A172 (cell line): ENCODE results near the gene USB1. TPM values are rescaled to one million over a fixed set of nuclear protein-coding genes. Genes with fewer than 3 reads are reported as not detected.

Experiments used
- DNase-seq: peaks from one replicate; pipeline ENCODE4 v3.0.0-alpha.2; 2015; ENCODE audit warnings: low spot score
- total RNA-seq: library from RNA; depleted of rRNA; stranded (reverse); fragments of >200 nt; shearing (Covaris generic); gene quantifications from 2 replicates; pipeline ENCODE4 v1.2.3, GENCODE V29; 2014

Gene USB1
- total RNA-seq, 1 experiment from 2014 or later: 20.6 TPM

DNA sequence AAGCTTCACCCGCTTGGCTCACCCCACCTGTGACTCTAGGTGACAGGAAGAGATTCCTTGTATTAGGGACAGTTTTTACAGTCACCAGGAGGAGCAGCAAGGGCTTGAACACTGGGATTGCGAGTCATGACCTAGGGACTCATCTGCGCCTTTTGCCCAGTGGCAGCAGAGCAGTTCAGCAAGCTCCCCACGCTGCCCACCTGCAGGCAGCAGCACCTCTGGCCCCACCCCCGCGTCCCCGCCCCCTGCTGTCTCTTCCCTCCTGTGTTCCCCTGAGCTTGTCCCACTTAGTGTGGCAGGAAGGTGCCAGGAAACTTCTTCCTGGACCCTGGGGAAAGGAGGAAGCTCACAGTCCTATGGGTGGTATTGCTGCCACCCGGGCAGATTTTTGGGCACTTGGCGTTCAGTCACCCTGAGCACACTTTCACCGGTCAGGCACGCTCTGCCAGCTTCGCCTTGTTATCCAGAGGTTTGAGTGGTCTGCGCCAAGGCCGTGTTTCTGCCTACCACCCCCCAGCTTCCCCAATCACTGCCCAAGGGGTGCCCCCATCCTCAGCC, 33.0 kb downstream of the USB1 start:
- DNase-seq: no peak

DNA sequence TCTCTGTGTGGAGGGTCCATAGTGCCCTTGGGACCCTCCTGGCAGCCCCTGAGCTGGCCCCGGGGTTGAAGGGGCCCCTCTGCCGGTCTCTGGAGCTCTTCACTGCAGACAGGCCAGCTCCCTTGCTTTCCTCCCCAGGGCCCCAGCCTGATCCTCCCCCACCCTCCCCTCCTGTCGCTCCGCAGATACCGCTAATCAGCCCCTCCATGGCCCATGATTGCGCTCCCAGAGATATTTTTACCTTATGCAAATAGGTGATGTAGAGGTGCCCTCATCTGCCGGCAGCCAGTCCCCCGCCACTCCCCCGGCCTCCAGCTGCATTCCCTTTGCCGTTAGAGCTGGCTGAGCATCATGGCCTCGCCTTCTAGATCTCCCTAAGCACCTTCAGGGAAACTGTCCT, 33.6 kb downstream of the USB1 start:
- DNase-seq: no peak

DNA sequence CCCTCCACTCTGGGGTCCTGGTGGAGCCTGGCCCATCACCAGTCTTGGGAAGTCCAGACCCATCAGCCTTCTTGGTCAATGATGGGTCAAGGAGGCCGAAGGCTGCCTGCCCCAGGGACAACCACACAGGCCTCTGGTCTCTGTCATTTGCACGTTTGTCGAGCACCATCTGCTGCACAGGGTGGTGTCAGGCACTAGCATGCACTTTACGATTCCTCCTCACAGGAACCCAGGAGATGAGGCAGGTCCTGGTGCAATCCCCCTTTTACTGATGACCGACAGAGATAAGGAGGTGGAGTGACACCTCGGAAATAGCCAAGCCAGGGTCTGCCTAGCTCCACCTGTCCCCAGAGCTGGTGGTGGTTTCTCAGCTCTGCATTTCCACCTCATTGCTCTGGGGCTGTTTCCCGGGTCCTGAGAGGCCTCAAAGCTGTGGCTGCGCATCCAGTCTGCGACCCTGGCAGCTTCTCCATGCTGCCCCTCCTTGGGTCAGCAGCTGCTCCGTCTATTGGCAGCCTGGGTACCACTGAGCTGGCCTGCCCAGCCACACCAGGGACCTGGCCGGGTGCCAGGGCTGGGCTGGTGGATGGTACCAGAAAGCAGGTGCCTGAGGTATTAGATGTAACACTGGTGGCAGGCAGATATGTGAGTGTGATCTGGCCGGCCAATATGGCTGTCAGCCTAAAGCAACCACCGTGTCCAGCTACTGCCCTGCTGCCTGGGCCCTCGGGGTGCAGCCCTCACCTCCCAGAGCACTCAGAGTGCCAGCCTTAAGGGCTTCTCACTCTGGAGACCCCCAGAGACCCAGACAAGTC, 34.4 kb downstream of the USB1 start:
- no peak for DNase-seq

DNA sequence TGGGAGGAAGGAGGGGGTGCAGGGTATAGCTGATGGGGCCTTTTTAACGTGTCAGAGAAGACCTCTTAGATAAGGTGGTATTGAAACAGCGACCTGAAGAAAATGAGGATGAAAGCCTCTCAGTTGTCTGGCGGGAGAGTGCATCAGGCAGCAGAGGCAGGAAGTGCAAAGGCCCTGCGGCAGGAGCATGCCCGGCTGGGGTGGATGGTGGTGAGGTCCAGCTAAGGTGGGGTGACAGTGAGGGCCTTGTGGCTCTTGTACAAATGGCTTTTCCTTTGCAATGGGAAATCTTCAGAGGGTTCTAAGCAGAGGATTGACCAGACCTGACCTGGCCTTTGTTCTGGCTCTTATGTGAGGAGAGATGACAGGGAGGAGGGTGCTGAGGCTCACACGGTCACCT, 35.7 kb downstream of the USB1 start:
- DNase-seq: no peak

GRCh38 chr16:58037365-58038057, 36.3 kb downstream of the USB1 start:
- DNase-seq: no peak

DNA sequence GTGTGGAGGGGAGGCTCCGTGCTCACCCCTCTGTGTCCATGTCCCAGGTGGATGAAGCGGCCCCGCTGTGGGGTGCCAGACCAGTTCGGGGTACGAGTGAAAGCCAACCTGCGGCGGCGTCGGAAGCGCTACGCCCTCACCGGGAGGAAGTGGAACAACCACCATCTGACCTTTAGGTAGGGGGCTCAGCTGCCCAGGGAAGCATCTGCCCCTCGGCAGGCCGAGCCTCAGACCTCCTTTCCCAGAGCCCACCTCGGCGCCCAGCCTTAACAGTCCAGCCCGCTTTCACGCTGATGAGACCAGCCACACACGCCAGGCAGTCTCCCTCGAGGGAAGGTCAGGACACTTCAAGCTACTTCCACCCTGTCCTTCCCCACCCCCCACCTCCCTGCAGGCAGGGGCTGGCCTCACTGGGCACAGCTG, 37.0 kb downstream of the USB1 start:
- no peak for DNase-seq

DNA sequence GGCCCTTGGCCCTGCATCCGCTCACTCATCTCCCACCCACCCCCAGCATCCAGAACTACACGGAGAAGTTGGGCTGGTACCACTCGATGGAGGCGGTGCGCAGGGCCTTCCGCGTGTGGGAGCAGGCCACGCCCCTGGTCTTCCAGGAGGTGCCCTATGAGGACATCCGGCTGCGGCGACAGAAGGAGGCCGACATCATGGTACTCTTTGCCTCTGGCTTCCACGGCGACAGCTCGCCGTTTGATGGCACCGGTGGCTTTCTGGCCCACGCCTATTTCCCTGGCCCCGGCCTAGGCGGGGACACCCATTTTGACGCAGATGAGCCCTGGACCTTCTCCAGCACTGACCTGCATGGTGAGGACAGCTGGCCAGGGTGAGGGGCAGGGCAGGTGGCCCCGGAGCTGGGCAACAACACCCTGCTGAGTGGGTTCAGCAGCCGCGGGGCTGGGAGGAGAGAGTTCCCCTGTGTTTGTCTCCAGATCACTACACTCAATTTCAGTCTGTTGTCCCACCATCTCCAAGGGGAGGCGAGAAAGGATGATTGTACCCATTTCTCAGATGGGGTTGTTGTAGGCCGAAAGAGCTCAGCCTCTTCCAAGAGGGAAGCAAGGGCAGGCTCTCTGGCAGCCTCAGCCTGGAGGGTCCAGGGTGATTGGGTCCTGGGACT, 38.8 kb downstream of the USB1 start:
- no peak for DNase-seq

DNA sequence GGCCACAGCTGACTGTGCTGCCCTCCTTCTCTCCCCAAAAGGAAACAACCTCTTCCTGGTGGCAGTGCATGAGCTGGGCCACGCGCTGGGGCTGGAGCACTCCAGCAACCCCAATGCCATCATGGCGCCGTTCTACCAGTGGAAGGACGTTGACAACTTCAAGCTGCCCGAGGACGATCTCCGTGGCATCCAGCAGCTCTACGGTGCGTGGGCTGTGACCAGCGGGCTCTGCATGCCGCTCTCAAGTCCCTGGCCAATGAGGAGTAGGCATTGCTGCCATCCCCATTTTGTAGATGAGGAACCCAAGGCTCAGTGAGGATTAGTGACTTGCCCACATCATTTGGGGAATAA, 39.3 kb downstream of the USB1 start:
- no peak for DNase-seq

- no peak for DNase-seq
Observed at GRCh38 chr16:58040945-58041627, 39.9 kb downstream of the USB1 start.

- no peak for DNase-seq
Observed at GRCh38 chr16:58041628-58041955, 40.4 kb downstream of the USB1 start.

- no peak for DNase-seq
Observed at GRCh38 chr16:58042001-58042885, 41.0 kb downstream of the USB1 start.

- no peak for DNase-seq
Observed at GRCh38 chr16:58042886-58043515, 41.8 kb downstream of the USB1 start.

DNA sequence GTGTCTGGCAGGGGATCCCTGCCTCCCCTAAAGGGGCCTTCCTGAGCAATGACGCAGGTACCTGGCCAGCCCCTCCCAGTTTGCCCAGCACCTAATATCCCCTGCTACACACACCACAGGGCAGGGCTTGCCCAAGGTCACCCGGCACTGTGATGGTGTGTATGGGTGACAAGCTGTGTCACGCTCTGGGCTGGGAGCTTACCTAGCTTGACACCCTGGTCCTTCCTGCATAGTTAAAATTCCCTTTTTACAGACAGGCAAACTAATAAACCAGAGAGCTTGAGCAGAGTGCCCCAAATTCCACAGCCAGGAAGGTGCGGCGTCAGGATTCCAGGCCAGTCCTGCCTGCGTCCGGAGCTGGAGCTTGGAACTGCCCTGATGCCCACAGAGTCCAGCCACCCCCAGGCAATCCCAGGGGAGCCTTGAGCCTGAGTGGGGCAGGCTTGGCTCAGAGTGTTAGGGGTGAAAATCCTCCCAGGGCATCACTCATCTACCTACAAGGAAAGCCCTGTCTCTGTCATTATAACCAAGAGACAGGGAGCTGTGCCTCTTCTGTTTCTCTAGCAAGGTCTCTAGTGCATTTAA, 42.5 kb downstream of the USB1 start:
- no peak for DNase-seq

DNA sequence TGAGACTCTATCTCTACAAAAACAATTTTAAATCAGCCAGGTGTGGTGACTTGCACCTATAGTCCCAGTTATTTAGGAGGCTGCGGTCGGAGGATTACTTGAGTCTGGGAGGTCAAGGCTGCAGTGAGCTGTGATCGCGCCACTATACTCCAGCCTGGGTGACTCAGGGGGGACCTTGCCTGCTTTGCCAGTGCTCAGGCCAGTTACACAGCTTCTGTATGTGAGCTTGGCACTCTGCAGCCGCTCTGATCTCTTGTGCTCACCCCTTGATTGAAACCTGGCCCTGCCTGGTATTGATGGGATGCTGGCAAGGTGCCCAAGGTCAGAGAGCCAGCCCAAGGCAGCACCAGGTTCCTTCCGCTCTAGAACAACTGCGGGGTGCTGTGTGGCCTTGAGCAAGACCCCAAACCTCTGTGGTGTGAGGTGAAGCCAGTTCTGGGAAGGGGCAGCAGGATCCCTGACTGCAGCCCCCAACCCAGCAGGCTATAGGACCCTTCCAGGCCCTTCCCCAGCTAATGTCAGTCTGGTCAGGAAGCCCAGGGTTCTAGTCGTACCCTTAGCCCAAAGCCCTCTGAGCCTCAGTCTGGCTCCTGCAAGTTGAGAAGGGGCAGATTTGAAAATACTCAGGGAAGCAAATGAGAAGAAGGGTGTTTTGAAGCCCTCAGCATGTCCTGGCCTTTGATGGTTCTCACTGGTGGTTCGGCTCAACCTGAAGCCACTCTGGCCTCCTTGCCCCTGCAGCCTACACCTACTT, 43.2 kb downstream of the USB1 start:
- no peak for DNase-seq

- no peak for DNase-seq
Observed at GRCh38 chr16:58045096-58045495, 43.9 kb downstream of the USB1 start.

GRCh38 chr16:58046054-58046881, 45.1 kb downstream of the USB1 start:
- no peak for DNase-seq

DNA sequence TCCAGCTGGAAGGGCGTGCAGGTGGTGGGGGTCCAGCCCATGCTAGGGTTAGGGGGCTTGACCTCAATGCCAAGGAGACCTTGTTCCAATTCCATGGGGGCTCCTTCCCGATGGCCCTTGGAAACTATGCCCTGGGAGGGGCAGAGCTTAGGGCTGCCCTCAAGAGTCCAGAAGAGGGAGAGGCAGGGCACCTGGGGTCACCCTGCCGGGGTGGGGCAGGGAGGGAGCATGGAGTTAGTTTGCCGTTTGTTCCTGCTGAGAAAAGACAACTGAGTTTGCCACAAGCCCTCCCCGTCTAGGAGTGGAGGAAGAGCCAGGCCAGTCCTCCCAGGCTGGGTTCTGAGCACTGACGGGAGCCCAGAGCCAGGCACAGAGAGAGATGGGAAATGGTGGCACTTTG, 45.7 kb downstream of the USB1 start:
- DNase-seq: no peak

GRCh38 chr16:58047557-58048348, 46.5 kb downstream of the USB1 start:
- DNase-seq: no peak
